GM10266 (cell line): ENCODE measurements around the gene ONECUT2.

ENCODE experiments used
- DNase-seq: peaks from one replicate; pipeline ENCODE4 v3.0.0; 2012; ENCODE audit errors: extremely low spot score
- TF ChIP-seq, protein P1 (sequence below): IDR thresholded peaks from 2 replicates; pipeline ENCODE4 v1.5.1; 2012; ENCODE audit warnings: mild to moderate bottlenecking, low read depth; ENCODE audit not compliant: control insufficient read depth, insufficient read depth; ENCODE audit errors: missing control alignments

ONECUT2 gene

GRCh38 chr18:57441071-57441794 is 6.1 kb downstream of the ONECUT2 start:
- TF ChIP-seq, protein P1, sequence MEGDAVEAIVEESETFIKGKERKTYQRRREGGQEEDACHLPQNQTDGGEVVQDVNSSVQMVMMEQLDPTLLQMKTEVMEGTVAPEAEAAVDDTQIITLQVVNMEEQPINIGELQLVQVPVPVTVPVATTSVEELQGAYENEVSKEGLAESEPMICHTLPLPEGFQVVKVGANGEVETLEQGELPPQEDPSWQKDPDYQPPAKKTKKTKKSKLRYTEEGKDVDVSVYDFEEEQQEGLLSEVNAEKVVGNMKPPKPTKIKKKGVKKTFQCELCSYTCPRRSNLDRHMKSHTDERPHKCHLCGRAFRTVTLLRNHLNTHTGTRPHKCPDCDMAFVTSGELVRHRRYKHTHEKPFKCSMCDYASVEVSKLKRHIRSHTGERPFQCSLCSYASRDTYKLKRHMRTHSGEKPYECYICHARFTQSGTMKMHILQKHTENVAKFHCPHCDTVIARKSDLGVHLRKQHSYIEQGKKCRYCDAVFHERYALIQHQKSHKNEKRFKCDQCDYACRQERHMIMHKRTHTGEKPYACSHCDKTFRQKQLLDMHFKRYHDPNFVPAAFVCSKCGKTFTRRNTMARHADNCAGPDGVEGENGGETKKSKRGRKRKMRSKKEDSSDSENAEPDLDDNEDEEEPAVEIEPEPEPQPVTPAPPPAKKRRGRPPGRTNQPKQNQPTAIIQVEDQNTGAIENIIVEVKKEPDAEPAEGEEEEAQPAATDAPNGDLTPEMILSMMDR = no peak
- DNase-seq = peak; percentile 37

- no peak for DNase-seq
- TF ChIP-seq, protein P1 = no peak
These were observed 8.1 kb downstream of the ONECUT2 start for GRCh38 chr18:57443247-57443646.

DNA sequence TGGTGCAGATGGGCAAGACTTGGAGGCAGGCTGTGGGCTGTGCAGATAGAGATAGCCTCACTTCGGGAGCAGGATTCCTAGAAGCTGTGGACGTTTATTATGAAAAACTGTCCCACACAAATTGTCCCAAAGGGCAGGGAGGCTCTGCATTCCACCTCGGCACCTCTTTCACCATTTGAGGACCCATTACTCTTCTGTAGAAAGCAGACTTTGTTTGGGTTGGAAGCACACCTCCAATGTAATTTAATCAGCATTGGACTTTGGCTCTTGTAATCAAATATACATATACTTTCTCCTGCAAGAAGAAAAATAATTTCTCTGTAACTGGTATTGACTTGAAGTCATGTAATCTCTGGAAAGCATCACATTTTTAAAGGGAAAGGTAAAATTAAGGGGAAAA is 8.5 kb downstream of the ONECUT2 start:
- TF ChIP-seq, protein P1 = no peak
- no peak for DNase-seq

- TF ChIP-seq, protein P1 = no peak
- no peak for DNase-seq
These were observed 9.2 kb downstream of the ONECUT2 start for GRCh38 chr18:57444301-57444759.

GRCh38 chr18:57445488-57446319 is 10.5 kb downstream of the ONECUT2 start:
- no peak for DNase-seq
- TF ChIP-seq, protein P1 = no peak

DNA sequence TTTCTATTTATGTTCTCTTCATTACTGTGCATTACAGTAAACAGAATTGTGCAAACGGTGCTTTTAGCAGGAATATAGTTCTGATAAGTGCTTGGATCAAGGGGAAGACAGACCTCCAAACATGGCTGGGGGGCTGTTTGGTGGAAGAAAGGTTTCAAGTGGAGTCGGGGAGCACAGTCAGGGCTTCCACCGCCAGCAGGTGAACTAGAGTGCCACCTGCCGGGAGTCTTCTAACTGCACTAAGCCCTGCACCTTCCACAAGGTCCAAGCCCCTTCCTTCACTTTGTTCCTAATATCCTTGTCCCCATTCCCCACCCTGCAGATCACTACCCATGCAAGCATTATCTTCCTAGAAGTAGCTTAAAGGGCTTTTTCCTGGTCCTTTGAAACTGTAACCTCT is 11.1 kb downstream of the ONECUT2 start:
- peak; percentile 59 for DNase-seq
- TF ChIP-seq, protein P1 = peak; percentile 74
